ENCODE results near the gene HNRNPH1.
"Not testable (repeated sequence)": the region's sequence is repeated elsewhere in the genome, so short reads cannot be mapped to it uniquely, and the experiment has no call there.

Gene HNRNPH1, protein sequence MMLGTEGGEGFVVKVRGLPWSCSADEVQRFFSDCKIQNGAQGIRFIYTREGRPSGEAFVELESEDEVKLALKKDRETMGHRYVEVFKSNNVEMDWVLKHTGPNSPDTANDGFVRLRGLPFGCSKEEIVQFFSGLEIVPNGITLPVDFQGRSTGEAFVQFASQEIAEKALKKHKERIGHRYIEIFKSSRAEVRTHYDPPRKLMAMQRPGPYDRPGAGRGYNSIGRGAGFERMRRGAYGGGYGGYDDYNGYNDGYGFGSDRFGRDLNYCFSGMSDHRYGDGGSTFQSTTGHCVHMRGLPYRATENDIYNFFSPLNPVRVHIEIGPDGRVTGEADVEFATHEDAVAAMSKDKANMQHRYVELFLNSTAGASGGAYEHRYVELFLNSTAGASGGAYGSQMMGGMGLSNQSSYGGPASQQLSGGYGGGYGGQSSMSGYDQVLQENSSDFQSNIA

GRCh38 chr5:179623003-179623905, at the start of gene HNRNPH1:
HNRNPH1 (minus strand) TSS chr5:179623671; CDS start chr5:179623133, 538 bp downstream.
- in situ Hi-C loops (cut with HindIII; ENCODE audit: low sequenced_read_pairs), result no loop called here

DNA sequence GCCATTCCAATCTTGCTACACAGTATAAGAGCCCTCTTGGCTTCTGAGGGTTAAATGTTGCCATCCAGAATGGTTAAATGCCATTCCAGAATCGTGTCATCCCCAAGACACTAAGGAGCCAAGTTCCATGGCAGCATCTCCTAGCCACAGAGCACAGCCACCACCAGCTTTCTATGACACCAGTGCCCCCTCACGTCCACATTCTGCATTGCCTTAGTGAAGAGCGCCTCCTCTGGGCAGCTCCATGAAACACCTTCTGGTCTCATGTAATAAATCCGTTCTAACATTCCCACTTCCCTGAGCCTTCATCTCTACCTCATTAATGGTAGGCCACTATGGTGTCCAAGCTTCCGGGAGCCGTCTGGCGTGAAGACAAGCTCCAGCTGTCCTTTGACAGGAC, 44.9 kb upstream of the HNRNPH1 start:
- in situ Hi-C loops (cut with HindIII; ENCODE audit: low sequenced_read_pairs), result loop anchor here (5.0 kb wide), 1 partner anchor 39 kb away; no protein-coding TSS in a partner anchor

GRCh38 chr5:179661647-179662046, 38.2 kb upstream of the HNRNPH1 start:
- in situ Hi-C loops (cut with HindIII; ENCODE audit: low sequenced_read_pairs), result not testable (repeated sequence)

- in situ Hi-C loops (cut with HindIII; ENCODE audit: low sequenced_read_pairs), result not testable (repeated sequence)
Measured at GRCh38 chr5:179658179-179658856, 34.8 kb upstream of the HNRNPH1 start.

DNA sequence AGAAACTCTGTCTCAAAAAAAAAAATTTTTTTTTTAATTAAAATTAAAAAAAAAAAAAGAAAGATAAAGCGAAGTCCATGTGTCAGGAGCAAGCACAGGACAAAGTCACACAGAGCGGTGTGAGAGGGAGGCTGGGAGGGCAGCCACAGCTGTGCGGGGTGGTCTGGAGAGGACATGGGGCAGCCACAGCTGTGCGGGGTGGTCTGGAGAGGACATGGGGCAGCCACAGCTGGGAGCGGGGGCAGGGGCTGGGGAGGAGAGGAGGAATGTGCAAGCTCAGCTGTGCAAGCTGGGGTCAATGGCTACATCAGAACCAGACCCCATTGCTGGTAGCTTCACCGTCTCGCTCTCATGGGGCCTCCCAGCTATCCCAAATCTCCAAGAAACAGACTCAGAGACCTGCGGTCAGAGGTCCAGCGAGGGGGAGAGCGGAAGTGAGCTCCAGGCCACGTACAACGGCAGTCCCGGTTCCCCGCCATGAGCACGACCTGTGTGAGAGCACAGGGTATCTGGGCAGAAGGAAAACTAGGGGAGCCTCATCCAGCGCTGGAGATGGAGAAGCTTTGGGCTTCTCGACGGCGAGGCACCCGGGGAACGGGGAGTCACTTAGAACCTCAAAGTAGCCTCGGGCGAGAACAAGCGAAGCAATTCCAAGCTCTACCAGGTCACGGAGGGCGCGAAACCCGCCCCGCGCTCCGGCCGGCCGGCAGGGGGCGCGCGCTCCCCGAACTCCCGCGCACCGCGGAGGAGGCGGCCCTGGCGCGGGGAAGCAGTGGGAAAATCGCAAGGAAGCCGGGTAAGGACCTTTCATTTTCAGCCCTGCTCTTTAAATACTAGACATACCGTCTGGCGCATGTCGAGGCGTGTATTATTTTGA, 34.1 kb upstream of the HNRNPH1 start:
- in situ Hi-C loops (cut with HindIII; ENCODE audit: low sequenced_read_pairs), result not testable (repeated sequence)

DNA sequence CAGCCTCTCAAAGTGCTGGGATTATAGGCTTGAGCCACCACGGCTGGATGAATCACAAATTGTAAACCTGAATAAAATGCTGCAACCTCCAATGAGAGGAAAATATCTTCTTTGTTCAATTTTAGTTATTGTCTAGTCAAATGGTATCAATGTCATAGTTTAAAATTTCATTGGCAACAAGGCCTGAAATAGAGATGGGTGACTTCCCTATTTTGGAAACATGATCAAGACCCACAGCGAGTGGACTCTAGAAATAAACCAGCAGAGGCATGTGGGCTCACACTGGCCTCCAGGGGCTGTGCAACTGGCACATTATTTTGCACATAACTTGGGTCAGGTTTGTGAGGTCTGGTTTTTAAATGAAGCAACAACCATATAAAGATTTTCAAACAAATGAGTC, 29.7 kb upstream of the HNRNPH1 start:
- in situ Hi-C loops (cut with HindIII; ENCODE audit: low sequenced_read_pairs), result not testable (repeated sequence)

DNA sequence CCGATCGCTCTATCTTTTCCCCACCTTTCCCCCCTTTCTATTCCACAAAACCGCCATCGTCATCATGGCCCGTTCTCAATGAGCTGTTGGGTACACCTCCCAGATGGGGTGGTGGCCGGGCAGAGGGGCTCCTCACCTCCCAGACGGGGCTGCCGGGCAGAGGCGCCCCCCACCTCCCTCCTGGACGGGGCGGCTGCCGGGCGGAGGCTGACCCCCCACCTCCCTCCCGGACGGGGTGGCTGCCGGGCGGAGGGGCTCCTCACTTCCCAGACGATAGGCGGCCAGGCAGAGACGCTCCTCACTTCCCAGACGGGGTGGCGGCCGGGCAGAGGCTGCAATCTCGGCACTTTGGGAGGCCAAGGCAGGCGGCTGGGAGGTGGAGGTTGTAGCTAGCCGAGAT, 26.8 kb upstream of the HNRNPH1 start:
- in situ Hi-C loops (cut with HindIII; ENCODE audit: low sequenced_read_pairs), result not testable (repeated sequence)

DNA sequence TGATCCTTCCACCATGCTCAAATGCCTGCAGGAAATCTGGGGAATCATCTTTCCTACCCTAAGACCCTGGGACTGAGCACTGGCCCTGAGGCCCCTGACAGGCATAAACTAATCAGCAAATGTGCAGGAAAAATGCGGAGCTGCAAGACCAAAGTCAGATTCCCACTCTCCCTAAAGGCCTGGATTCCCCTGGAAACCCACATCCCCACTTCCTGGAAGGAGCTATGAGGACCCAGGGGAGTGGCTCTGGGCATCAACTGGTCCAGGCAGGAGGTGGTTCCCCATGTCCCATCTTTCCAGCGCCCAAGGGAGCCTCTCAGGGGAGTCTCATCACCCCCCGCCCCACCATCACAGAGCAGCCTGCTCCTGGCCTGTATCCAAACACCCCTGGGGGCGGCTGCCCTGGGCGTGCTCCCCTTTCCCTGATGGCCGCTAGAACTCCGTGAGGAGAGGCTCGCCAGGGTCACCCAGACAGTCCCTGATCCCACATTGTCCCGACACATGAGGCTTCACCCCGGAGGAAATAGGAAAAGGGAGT, 25.8 kb upstream of the HNRNPH1 start:
- in situ Hi-C loops (cut with HindIII; ENCODE audit: low sequenced_read_pairs), result not testable (repeated sequence)

- in situ Hi-C loops (cut with HindIII; ENCODE audit: low sequenced_read_pairs), result no loop called here
Measured at GRCh38 chr5:179648410-179648809, 24.9 kb upstream of the HNRNPH1 start.

DNA sequence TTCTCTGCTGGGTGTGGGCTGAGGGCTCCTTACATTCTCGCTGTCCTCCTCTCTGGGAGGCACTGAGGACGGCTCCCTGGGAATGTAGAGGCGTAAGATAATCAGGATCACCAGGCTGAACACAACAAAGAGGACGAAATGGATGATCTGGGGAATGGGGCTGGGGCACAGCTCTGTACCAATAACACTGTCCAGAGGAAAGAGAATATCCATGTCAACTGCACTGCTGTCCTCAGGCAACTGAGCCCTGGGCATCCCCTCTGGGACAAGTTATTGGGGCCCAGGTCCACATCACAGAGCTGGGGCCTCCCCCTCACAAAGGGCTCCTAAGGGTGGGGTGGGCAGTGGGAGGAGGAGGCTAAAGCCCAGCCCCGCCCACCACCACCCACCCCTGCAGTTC, 21.3 kb upstream of the HNRNPH1 start:
- in situ Hi-C loops (cut with HindIII; ENCODE audit: low sequenced_read_pairs), result not testable (repeated sequence)

- in situ Hi-C loops (cut with HindIII; ENCODE audit: low sequenced_read_pairs), result not testable (repeated sequence)
Measured at GRCh38 chr5:179643141-179643920, 19.9 kb upstream of the HNRNPH1 start.

GRCh38 chr5:179642626-179643025, 19.2 kb upstream of the HNRNPH1 start:
- in situ Hi-C loops (cut with HindIII; ENCODE audit: low sequenced_read_pairs), result not testable (repeated sequence)

DNA sequence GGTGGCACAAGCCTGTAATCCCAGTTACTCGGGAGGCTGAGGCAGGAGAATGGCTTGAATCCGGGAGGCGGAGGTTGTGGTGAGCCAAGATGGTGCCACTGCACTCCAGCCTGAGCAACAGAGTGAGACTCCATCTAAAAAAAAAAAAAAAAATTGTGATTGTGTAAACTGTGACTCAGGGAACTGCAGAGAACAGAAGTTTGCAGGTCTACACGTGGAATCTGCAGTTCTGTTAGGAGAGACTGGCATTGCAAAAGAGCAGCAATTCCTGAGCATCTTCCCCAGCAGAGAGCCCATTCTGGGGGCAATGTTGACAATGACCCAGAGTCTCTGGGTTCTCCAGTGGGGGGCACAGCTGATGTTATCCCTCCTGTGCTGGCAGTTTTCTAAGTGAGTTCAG, 18.3 kb upstream of the HNRNPH1 start:
- in situ Hi-C loops (cut with HindIII; ENCODE audit: low sequenced_read_pairs), result not testable (repeated sequence)

DNA sequence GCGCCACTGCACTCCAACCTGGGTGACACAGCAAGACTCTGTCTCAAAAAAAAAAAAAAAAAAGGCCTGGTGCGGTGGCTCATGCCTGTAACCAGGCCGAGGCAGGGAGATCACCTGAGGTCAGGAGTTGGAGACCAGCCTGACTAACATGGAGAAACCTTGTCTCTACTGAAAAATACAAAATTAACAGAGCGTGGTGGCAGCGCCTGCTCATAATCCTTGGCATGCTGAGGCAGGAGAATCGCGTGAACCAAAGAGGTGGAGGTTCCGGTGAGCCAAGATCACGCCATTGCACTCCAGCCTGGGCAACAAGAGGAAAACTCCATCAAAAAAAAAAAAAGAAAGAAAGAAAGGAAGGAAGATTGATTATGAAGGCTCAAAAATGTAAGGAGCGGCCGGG, 15.8 kb upstream of the HNRNPH1 start:
- in situ Hi-C loops (cut with HindIII; ENCODE audit: low sequenced_read_pairs), result loop anchor here (5.0 kb wide), 1 partner anchor 68 kb away; no protein-coding TSS in a partner anchor

- in situ Hi-C loops (cut with HindIII; ENCODE audit: low sequenced_read_pairs), result loop anchor here (5.0 kb wide), 2 partner anchors 62 to 73 kb away; no protein-coding TSS in a partner anchor
Measured at GRCh38 chr5:179634370-179635172, 11.1 kb upstream of the HNRNPH1 start.

GRCh38 chr5:179633501-179634369, 10.3 kb upstream of the HNRNPH1 start:
- in situ Hi-C loops (cut with HindIII; ENCODE audit: low sequenced_read_pairs), result loop anchor here (5.0 kb wide), 1 partner anchor 61 kb away; no protein-coding TSS in a partner anchor

DNA sequence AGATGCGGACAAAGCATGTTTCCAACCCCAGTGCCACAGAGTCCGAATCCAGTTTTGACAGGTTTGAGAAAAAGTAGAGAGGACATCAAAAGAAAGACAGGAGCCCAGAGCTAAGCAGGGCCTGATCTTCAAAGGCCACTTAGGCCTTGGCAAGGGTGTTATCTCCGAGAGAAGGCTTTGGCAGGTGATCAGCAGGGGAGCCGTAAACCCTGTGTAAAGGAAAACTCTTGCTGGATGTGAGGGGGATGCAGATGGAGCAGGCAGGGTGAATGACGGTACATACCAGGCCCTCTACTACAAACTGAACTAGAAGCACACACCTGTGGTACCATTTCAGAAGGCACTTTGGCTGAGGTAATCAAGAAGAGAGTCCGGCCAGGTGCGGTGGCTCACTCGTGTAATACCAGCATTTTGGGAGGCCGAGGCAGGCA, 1.4 kb upstream of the HNRNPH1 start:
- in situ Hi-C loops (cut with HindIII; ENCODE audit: low sequenced_read_pairs), result no loop called here

Measured in endothelial cell of hepatic sinusoid (primary cell).